Amniotic epithelial cell (primary cell): ENCODE measurements around the gene AGXT.

Source experiments
- DNase-seq: peaks from one replicate; pipeline ENCODE4 v3.0.0-alpha.2; 2010; ENCODE audit warnings: low read depth

The AGXT gene

DNA sequence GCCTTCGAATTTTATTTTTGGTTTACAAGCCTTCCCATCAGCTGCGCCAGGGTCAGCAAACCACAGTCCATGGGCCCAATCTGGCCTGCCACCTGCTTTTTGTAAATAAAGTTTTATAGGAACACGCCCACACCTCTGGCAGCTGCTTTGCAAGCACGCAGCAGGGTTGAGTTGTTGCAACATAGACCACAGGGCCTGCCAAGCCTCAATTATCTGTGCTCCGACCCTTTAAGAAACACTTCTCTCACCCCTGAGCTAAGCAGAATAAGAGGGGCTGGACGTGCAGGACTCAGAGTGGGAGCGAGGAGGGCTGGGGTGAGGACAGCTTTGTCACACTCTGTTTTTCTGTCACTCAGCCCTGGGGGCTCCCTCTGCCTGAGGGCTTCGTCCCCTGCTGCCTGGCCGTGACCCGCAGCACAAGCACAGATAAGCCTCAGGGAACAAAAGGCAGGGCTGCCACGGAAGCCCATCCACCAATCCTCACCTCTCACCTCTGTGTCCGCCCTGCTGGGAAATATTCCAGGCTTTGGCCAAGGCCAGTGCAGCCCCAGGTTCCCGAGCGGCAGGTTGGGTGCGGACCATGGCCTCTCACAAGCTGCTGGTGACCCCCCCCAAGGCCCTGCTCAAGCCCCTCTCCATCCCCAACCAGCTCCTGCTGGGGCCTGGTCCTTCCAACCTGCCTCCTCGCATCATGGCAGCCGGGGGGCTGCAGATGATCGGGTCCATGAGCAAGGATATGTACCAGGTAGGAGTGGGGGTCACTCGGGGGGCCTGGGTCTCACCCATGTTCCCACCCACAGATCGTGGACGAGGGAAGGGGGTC, at the start of gene AGXT:
Gene AGXT (plus strand): TSS at position 539 of the 823 bp plus-strand sequence. CDS start 42 bp downstream, at position 581.
- DNase-seq: peak; percentile 38

DNA sequence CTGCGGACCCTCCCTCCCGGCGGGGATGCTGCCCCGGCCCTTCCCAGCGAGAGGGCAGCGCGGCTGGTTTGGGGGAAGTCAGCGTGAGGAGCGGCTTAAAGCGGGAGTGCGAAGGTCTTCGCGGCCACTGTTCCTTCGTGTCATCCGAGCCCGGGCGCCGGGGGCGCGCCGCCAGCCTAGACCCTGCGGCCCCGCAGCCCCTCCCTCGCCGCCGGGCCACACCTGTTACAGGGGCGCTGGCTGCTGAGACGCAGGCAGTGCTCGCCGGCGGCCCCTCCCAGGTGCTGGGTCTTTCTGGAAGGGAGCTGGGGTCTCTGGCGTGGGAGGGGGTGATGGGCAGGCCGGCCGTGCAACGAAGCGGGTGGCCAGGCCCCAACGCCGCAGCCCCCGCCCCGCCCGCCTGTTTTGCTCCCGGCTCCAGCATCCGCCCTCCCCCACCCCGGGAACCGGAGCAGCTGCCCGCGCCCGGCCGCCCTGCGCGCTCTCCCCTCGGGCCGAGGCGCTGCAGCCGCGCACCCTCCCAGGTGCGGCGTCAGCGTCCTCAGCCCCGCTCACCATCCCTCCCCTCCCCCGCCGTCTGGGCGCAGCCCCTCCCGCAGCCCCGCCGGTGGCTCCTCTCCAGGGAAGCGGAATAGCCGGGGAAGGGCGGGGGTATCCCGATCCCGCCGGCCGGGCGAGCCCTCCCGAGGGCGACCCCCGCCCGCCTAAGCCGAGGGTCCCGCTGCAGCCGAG, 49.3 kb upstream of the AGXT start:
- DNase-seq: no peak

DNA sequence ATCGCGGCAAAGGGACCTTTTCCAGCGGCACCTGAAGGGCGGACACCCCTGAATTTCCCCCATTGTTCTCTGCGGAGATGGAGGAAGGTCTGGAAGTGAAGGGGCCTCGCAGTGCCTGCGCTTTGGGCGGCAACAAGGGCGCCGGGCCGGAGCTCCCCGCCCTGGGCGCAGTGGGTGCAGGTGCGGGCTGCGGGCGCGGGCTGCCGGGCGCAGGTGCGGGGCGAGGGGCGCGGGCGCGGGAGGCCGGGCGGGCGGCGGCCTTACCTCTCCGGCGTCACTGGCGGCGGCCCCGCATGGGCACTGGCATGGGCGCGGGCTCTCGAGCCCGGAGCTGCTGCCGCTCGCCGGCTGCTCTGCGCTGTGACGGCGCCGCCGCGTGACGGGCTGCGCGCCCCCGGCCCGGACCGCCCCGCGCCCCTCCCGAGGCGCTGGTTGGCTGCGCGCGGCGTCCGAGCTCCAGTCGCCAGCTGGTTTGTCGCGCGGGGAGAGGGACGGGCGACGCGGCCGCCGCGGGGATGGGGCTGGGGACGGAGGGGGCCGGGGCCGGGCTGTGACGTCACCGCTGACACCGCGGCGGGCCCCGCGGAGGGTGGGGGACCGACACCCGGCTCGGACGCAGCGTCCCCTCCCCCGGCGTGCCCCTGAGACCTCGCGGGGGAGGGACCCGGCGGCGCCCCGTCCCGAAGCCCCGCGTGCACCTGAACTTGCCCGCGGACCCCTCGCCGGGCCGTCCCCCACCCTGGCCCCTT, 48.6 kb upstream of the AGXT start, which contains the start of gene KIF1A:
Gene KIF1A (minus strand): TSS at position 362 of the 749 bp plus-strand sequence. CDS start 22,467 bp downstream, outside the sequence.
- DNase-seq: no peak

- no peak for DNase-seq
These were observed 47.8 kb upstream of the AGXT start for GRCh38 chr2:240820607-240821428.

DNA sequence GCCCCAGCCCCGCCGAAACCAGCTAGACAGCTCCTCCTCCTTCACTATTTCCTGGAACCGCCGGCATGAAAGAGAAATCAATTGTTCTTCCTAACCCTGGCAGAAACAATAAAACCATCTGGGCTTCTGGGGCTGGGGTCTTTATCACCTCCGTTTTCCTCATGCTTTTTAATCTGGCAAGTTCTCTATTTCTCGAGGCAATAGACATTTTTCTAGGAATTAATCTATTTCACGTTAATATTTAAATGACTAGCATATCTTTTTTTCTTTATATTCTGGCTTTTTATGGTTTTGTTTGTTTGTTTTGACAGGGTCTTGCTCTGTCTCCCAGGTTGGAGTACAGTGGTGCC, 47.2 kb upstream of the AGXT start:
- no peak for DNase-seq

DNA sequence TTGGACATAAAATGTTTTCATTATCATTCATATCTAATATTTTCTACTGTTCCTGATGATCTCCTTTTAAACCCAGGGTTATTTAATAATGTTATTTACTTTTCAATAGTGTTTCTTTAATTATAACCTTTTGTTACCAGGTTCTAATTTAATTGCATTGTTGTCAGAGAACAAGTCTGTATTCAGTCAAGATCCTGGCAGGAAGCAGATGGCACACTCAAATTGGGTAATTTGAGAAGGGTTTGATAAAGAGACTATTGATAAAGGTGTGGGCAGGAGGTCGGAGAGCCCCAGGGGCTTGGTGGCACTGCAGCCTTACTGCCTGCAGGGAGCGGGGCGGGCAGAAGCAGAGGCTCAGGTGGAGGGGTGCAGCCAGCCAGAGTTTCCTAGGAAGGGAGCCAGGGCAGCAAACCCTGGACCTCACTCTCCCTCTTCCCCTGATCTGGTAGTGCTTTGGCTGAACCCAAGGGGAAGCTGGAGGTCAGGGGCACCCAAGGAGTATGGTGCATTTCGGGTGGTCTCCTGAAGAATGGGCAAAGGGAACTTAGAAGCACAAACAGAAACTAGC, 46.3 kb upstream of the AGXT start:
- no peak for DNase-seq

GRCh38 chr2:240823449-240824336, 44.9 kb upstream of the AGXT start:
- DNase-seq: no peak

- no peak for DNase-seq
These were observed 43.1 kb upstream of the AGXT start for GRCh38 chr2:240825476-240825875.

GRCh38 chr2:240831594-240832204, 36.9 kb upstream of the AGXT start:
- DNase-seq: no peak

- DNase-seq: peak; percentile 84
These were observed 36.4 kb upstream of the AGXT start for GRCh38 chr2:240832205-240832727.

- no peak for DNase-seq
These were observed 35.6 kb upstream of the AGXT start for GRCh38 chr2:240832921-240833494.

DNA sequence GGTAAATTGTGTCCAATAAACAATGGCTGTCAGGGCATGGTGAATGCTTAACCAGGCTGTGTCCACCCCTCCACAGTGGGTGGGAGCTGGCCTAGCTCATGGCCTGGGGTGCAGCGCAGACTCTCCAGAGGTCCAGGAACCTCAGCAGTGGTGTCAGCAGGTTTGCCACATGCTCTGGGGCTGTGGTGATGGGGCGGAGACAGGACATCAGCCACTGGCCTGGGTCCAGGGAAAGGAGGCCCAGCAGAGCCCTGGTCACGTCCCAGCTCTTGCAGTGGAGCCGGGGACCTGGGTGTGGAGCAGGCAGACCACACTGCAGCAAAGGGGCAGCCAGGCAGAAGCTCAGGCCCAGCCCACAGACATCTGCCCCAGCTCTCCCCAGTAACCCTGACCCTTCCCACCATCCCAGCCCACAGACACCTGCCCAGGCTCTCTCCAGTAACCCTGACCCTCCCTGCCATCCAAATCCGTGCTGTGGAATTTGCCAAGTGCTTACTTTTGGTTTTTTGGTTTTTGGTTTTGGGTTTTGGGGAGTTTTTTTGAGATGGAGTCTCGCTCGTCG, 34.8 kb upstream of the AGXT start:
- DNase-seq: no peak

DNA sequence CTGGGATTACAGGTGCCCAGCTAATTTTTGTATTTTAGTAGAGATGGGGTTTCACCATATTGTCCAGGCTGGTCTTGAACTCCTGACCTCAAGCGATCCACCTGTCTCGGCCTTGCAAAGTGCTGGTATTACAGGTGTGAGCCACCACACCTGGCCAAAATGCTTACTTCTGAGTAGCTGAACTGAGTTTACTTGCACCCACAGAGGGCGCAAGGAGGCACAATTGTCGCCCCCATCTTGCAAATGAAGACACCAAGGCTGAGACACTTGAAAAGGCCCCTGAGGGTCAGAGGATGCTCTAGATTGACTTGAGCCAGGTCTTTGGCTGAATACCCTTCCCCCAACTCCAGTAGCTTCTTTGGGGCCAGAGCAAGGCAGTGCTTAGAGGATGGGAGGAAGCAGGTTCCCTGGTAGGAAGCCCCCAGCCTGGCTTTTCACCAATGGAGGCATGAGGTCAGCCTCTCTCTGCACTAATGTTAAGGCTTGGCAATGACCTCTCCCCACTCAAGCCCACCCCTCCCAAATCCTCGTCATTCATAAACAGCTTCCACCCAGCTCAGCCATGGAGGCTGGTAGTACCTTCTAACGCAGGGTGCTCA, 34.1 kb upstream of the AGXT start:
- DNase-seq: no peak

DNA sequence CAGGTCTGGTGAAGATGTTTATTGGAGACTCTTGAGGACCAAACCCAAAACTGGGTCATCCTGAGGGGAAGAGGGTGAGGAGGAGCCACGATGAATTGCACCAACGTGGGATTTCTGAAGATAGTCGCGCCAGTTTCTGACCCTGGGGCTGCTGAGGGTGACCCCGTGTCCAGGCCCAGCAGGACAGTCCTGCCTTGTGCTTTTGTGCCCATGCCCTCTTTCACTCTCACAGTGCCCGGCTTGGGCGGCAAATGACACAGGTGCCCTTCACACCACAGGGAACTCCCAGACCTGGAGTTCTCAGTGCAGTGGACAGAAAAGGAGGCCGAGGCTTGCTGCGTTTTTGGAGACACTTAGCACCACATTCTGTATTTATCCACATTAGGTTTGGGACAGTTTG, 33.1 kb upstream of the AGXT start:
- no peak for DNase-seq

DNA sequence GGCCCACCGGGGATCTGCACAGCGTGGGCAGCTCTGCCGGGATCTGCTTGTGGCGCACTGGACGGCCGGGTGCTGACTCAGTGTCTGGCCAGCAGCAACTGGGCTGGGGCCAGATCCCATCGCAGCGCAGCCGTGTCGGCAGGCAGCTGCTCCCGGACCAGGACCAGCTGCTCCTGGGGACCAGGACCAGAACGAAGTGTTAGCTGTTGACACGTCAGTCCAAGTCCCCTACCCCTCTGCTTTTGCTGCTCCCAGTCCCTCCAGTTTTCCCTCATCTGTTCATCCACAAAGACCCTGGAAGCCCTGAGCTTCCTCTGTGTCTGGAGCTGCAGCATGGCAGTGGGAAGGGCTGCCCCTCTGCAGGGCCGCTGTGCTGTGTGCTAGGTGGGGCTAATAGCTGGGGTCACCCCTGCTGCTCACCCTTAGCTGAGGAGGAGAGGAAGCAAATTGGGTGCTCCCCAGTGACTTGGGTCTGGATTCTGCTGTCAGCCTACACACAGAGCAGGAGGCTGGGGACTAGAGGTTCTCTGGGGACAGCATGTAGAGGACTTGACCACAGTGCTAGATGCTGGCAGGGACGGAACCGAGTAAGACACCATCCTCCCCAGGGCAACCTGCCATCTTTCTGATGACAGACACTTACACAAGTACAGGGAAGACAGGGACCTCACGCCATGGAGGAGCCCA, 31.7 kb upstream of the AGXT start:
- DNase-seq: peak; percentile 2

- DNase-seq: no peak
These were observed 31.0 kb upstream of the AGXT start for GRCh38 chr2:240837621-240838020.

GRCh38 chr2:240839152-240840143, 29.2 kb upstream of the AGXT start:
- peak; percentile 2 for DNase-seq
